Hippocampal formation (tissue), 2 donors: ENCODE data around the gene TEX22.

ENCODE experiments used
- DNase-seq, 2 donors: peaks; one replicate each; lab custom pipeline; 2025; lab: John Stamatoyannopoulos, UW

Gene TEX22

DNA sequence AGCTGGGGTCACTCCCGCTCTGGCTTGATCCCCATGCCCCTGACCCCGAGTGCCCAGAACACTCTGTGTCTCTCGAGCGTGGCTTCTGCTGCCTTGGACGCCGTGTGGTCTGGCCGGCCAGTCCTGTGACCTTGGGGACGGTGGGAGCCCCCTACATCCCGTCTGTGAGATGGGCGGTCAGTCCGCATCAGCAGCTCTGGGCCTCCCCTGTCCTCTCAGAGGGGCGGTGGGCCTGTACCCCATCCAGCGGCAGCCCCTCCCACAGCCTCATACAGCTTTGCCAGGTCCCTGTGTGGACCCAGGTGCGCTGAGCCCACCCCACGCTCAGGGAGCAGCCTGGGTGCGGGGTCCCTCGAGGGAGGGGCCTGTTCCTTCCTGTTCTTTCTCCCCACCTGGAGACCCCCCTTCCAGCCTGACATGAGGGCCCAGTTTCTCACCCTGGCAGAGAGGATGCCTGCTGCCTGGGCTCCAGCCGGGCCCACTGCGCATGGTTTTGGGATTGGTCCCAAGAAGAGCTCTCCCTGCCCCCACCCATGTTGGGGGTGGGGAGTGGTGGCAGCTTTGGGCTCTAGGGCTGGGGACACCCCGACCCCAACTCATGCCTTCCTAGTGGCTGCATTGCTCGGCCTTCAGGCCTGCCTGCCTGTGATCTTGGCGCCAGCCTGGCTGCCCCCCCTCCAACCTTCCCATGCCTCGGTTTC is 22.8 kb downstream of the TEX22 start:
- no peak for DNase-seq

DNA sequence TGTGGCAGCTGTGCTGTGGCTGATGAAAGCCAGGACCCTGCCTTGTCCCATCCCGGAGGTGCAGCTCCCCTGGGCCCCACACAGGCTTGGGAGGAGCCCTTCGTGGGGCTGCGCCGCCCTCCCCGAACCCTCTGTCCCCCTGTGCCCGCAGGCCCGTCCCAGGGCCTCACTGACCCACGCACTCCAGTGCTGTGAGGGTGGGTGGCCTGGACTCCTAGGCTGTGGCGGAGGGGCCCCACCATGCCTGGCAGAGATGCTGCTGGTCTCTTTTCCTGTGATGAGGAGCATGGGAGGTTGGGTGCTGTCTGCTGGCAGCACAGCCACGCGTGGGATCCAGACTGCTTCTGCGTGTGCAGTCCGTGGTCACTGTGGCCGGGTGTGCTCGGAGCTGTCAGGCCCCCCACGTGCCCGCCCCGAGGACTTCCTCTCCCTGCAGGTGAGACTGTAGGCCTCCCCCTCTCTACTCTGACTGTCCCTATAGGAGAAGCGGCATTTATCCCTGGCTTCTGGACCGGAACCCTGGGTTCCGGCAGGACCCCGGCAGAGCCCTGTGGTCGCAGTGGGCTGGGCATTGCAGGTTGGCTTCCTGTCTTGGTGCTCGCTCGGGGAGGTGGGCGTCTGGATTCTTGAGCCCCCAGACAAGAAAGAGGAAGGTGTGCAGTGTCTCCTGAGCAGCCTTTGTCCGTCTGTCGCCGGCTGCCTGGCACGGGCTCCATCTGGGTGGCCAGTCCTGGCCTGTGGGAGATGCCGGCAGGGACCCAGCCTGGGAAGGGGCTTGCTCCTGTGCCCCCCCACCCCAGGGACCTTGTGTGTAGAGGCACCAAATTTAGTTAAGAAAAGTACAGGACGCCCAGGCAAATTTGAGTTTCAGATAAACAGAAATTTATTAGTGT is 23.6 kb downstream of the TEX22 start:
- DNase-seq, result no peak

DNA sequence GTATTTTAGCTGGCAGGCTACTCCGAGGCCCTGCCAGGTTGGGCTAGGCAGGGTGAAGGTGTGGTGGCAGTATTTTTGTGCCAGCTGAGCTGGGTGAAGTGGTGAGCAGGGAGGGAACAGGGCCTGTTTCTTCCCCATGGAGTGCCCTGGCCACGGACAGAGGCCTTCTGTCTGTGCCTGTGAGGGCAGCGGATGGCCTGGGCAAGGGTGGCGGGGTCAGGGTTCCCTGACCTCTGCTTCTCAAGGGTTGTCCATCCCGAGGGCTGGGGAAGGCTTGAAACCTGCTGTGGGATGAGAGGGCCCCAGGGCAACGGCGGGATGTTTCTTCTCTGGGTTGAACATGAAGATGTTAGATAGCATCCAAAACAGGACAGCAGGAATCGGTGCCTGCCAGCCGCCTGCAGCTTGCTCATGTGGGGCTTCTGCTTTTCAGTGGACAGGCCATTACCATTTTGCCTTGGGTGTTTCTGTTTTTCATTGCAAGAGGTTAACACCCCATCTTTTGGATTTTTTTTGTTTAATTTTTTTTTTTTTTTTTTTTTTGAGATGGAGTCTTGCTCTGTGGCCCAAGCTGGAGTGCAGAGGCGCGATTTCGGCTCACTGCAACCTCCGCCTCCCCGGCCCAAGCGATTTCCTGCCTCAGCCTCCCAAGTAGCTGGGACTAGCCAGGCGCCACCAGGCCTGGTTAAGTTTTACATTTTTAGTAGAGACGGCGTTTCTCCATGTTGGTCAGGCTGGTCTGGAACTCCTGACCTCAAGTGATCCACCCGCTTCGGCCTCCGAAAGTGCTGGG is 24.6 kb downstream of the TEX22 start:
- DNase-seq, result no peak

DNA sequence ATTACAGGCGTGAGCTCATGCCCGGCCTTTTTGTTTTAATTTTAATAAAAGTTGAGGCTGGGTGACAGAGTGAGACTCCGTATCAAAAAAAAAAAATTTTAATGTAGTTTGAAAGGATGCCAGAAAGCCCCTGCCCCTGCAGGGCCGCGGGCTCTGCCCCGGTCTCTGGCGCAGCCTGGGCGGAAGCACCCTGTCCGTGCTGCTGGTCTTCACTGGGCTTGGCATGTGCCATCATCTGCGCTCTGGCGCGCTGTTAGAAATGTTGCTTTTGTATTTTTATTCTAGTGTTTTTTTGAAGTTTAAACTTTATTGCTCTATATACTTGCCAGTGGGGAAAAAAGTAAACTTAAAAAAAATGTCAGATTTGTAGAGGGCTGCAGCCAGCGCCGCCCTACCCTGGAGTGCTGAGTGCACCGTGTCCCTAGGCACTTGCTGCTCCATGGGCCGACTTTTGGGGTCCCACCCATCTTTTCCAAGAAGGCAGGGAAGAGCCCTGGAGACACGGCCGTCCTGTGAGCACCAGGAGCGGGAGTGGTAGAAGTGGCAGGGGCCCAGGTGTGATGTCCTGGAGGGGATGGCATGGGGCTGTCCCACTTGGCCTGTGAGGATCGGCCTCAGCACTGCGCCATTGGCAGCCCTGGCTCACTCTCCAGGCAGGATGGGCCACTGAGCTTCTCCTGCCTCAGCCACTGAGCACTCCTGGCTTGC is 25.3 kb downstream of the TEX22 start:
- DNase-seq, result no peak

DNA sequence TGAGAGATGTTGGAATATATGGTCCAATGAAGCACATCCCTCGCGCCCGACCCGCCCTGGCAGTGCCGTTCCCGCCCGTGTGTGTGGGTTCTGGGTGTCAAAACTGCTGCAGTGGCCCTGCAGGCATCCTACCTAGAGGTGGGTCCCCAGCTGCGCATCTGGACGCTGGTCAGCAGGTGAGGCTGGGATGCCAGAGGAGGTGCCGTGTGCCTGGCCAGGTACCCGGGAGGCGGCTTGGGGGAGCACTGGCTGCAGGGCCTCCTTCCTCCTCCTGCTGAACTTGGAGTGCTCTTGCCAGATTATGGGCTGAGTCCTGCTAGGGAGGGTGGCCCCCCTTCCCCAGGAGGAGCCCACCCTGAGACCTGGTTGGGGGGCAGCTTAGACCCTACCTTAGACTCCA is 26.5 kb downstream of the TEX22 start:
- no peak for DNase-seq

DNA sequence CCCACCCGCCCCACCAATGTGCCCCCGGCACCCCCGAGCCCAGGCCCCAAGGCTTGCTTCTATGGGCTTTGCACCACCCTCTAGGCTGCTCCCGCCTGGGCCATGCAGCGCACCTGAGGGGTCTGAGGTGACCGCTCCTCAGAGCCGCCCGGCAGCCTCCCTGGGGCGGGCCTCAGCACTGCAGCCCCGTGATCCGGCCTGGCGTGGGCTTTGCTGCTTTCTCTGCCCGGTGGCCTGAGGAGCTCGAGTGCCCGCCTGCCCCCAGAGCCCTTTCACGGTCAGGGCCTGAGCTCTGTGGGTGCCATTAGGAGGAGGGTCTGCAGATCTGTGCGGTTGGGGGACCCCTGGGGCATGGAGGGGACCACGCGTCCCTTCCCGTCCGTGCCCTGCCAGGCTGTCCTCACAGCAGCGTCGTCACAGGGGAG is 27.5 kb downstream of the TEX22 start:
- no peak for DNase-seq

DNA sequence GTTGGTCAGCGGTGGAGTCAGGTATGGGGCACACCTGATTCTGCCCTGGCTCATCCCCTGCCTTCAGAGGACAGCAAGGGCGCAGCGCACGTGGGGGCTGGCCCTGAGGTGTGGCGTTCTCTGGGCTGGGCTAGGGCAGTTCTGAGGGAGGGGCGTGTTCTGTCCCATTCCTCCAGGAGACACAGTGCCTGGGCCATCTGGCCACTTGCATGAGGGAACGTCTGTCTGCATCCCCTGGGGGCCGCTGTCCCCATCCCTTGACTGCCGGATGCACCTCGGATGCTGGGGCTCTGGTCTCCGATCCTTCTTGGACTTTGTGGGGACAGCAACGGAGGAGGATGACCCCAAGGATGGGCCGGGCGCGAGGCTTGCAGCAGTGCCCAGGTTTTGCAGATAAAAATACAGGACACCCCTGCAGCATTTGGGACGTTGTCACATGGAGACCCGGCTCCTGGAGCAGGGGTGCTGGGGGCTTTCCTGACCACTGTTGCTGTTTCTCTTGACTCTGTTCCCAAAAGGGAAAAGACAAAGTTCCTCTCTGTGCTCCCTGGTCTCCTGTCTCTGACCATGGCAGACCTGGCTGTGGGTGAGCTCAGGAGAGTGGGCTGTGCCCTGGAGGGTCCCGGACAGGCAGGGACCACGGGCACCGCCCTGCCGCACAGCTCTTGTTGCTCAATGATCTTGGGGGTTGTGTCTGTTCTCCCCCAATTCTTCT is 28.2 kb downstream of the TEX22 start:
- DNase-seq, result no peak

DNA sequence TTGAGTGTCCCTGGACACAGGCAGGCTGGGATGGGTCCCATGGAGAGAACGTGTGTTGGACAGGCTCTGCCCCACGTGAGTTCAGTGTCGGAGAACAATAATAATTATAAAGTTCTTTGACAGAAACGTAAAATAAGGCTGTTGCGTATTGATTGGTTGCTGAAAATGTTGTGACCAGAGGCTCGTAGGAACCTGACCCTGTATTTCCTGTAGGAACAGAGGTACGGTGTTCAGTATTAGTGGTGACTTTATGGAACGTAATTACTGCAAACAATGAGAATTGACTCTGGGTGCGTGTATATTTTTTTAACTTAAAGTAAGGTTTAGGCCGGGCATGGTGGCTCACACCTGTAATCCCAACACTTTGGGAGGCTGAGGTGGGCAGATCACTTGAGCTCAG is 29.1 kb downstream of the TEX22 start:
- no peak for DNase-seq

DNA sequence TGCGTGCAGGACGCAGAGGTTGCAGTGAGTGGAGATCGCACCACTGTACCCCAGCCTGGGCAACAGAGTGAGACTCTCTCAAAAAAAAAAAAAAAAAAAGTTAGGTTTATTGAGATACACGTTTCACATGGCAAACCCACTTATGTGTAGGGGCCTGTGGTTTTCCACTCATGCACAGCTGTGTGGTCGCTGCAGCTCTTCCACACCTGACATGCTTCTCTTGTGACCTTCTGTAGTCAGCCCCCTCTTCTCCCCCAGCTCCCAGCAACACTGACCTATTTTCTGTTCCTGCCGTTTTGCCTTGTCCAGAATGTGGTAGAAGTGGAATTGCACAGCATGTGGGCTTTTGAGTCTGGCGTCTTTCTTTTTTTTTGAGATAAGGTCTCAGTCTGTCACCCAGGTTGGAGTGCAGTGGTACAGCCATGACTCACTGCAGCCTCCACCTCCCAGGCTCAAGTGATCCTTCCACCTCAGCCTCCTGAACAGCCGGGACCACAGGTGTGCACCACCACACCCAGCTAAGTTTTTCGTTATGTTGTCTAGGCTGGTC is 29.7 kb downstream of the TEX22 start:
- DNase-seq, result no peak

DNA sequence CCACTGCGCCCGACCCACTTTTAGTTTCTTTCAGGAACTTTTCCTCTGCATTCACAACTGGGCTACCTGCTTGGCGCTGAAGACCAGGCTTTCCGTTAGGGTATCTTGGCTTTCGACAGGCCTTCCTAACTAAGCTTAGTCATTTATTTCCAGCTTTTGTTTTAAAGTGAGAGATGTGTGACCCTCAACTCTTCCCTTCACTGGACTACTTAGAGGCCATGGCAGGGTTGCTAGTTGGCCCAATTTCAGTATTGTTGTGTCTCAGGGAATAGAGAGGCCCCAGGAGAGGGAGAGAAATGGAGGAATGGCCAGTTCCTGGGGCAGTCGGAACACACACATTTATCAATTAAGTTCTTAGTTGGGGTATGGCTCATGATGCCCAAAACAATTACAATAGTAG is 31.7 kb downstream of the TEX22 start:
- no peak for DNase-seq

DNA sequence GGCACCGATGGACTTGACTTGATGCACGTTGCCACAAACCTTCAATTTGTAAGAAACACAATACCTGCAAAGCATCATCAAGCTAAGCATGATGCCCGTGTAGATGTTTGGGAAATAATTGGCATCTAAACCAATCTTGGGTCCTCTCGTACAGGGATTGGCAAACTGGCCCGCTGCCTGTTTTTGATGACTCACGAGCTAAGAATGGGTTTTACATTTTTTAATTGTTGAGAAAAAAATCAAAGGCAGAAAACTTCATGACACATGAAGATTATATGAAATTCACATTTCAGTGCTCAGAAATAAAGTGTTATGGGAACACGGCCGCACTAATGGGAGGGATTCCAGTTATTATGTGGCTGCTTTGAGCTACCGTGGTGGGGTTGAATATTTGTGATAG is 32.2 kb downstream of the TEX22 start:
- DNase-seq, result no peak

DNA sequence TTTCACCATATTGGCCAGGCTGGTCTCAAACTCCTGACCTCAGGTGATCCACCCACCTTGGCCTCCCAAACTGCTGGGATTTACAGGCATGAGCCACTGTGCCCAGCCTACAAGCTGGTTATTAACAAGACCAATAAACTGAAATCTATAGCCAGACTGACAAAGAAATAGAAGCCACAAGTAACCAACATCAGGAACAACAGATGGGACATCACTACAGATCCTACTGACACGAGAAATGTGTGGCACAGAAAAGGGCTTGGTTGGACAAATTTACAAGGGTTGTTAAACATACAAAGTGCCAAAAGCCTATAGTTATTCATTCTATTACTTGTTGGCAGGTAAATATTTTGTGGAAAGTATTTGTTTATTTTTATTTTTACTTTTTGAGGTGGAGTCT is 32.9 kb downstream of the TEX22 start:
- DNase-seq, result no peak

DNA sequence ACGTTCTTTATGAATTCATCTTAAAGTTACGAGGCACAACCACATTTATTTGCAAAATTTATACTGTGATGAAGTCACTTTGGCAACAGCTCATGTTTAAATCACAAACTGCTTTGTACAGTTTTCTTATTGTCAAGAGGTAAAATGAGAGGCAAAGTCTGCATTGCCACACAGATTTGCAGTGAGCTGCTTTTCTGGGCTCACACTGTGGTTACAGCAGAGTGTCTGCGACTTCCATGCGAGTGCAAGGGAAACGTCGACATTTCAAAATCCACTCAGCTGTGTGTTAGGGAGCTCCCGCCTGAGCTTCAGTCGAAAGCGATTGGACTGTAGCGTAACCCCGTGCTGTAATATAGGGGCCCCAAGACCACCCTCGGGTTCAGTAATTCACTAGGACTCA is 34.3 kb downstream of the TEX22 start:
- no peak for DNase-seq

DNA sequence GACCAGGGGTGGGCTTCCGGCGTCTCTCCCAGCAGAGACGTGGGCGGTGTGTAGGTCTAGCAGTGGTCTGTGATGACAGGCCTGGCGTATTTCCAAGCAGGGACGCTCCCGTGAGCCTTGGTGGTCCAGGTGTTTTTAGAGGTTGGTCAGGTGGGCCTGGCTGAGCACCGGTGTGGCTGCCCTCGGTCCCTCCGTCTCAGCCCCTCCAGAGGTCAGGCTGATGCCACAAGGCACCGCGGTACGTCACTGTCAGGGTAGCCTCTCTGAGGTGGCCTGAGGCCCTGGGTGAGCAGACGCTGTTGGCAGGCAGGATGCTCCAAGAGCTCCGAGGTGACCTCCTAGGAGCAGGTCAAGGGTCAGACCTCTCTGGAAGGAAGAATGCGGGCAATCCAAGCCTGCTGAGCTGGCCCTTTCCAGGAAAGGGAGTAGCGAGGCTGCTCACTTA is 34.8 kb downstream of the TEX22 start:
- DNase-seq, result no peak

DNA sequence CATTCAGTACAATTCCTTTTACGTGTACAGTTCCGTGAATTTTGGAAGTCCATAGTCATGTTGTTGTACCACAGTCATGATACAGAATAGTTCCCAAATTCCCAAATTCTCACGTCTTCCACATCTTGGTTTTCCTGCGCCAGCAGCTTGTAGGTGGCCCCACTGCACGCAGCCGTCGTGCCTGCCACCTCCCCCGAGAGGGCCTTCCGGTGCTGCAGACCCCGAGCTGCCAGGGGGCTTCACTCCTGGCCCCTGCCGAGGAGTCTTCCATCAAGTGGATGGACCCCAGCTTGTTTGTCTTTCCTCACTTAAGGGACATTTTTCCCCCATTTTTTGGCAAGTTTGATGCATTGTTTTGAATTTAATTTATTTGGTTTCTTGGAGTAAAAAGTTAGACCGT is 38.1 kb downstream of the TEX22 start:
- DNase-seq, result no peak

DNA sequence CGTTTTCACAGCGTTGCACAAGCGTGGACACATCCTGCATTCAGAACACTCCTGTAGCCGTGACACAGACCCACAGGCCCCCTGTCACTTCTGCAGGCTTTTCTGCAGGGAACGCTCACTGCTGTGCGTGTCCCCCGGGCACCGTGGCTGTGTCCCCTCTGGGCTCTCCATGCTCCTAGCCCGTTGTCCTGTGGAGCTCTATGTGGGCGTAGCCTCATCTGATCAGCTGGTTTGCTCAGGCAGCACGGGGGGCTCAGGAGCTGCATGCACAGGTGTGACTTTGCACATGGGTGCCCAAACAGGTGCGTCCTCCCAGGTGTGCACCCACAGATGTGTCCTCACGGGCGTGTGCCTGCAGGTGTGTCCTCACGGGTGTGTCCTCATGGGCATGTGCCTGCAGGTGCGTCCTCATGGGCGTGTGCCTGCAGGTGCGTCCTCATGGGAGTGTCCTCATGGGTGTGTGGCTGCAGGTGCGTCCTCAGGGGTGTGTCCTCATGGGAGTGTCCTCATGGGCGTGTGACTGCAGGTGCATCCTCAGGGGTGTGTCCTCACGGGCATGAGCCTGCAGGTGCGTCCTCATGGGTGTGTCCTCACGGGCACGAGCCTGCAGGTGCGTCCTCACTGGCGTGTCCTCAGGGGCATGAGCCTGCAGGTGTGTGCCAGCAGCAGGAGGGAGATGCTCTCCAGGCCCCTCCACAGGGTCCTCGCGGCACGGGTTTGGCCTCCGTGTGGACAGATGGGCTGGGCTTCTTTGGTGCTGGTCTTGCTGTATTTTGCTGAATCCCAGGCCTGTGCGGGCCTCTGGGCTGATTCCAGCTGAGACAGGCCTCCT is 38.8 kb downstream of the TEX22 start:
- DNase-seq, result no peak

DNA sequence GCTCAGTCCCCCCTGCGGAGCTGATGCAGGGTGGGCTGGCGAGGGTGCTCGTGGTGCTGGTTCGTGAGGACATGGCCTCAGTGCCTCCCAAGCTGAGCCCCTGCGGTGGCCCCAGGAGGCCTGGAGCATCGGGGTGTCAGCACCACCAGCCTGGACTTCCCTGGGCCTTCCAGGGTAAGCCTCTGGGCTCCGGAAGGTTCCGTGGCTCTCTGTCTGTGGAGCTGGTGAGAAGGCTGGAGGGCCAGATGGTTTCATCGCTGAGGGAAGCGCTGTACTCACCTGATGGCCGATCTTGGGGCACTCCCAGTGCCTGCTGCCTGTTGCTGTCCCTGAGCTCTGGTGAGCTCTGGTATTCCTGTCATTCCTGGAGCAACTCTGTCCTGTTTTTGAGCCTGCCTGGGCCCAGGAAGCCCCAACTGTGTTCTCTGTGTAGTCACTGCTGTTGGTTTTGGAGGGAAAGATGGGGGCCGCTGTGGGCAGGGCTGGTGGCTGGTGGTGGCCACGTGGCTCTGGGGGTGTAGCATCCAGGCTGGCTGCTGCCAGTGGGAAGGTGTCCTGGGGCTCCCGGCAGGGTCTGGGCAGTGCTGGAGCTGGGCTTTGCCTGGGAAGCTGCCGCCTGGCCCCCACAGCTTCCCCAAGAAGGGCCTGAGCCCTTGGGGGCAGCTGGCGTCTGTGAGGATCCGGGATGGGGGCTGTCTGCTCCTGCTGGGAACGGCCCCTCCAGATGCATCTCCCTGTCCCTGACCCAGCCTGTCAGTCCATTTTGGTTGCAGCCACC is 39.6 kb downstream of the TEX22 start:
- DNase-seq, result no peak

DNA sequence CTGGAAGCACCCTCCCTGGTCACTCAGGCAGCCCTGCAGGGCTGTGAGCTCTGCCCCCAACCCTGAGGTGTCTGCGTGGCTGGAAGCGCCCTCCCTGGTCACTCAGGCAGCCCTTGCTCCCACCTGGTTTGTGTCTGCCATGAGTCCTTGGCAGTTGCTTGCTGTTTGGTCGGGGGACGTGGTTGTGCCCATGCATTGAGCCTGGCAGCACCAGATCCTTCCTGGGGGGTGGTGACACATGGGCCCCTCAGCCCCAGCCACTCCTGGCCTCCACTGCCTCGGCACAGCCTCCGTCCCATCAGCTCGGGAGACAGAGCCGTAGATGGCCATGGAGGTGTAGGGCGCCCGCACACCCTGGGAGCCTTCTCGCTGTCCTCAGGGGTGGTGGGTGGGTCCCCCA is 40.8 kb downstream of the TEX22 start:
- no peak for DNase-seq
